ENCODE data around the gene ANXA2. TPM values are rescaled to one million over a fixed set of nuclear protein-coding genes. Genes with fewer than 3 reads are reported as not detected.
A peak's percentile ranks its signal among the peaks of the same experiment; 100 is the strongest.

ANXA2 gene
- total and polyA plus RNA-seq, 4 donors, result 699 to 1,029 (median 797) TPM

DNA sequence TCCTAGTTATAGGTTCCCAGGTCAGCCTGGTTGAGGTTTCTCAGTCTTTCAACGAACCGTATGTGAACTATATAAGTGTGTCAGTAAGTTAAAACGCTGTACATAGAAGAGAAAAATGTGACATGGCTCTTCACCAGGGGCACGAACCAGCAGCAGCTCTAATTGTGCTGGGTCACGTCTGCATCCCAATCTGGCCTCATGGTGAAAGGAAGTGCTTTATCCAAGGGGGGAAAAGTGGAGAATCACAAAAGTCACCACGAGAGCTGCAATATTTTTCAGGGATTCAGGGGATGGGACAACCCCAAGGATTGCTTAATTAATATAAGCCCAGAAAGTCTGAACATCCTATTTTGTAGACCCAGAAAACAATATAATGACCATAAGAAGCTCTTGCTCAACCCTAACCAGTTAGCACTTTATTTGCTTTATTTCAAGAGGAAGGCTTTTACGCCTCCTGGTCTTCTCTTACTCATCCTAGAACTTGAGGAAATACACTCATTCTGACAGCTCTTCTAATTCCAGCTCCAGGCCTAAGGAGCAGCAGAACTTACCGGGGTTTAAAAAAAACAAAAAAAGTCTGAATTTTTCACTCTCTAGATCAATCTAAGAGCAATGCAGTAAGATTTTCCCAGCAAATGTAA lies 16.5 kb downstream of the ANXA2 start:
- WGBS, 2 donors, result 56 to 59% methylated on average over 8 of the region's 8 CpGs
- DNase-seq, result no peak
- H3K36me3 ChIP-seq (ENCODE audit: control insufficient read depth in 1 of 2, insufficient read depth in 2 of 2, low read length in 1 of 2), result peaks cover 0 to 4% of the 10 kb centered on the region in 2 donors

DNA sequence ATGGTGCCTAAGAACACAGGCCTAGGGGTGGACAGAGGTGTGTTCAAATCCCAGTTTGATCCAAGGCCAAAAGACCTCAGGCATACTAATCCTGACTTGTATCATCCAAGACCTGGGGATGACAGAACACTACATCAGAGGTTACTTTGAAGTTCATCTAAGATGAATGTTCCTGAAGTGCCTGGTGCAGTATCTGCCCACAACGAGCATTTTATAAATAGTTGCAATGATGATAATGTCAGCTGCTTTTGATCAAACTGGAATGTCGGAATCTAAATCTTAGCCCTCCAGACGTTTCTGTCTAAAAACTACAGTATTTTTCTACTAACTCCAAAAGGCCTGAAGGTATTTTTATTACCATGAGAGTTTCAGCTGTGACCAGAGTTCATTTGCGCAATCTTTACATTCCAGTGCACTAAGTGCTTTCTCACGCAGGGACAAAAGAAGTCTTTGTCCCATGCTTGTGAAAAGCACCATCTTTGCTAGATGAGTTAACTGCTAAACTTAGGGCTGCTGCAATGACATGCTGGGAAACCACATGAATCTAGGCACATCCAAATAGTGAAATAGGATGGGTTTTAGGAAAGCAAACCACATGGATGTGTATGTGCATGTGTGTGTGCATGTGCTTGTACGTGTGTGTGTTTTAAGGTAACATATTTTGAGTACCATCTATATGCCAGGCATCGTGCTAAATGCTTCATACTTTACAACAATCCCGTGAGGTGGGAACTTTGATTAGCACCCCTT lies 18.1 kb downstream of the ANXA2 start:
- H3K27me3 ChIP-seq (ENCODE audit: control insufficient read depth in 1 of 2, insufficient read depth in 2 of 2, low read length in 1 of 2), result no peaks in the 10 kb centered on the region
- ATAC-seq (ENCODE audit: low FRiP score), result no peak
- intact Hi-C loops (cut with DNase I), result no loop called here
- H3K9me3 ChIP-seq (ENCODE audit: control insufficient read depth, low read length), result no peaks in the 10 kb centered on the region
- H3K4me1 ChIP-seq (ENCODE audit: control insufficient read depth in 1 of 2, insufficient read depth in 2 of 2, low read length in 2 of 2), result peaks cover 6 to 20% of the 10 kb centered on the region in 2 donors
- DNase-seq, result no peak
- H3K4me3 ChIP-seq (ENCODE audit: low read length in 2 of 2), result no peak overlapping the region
- H3K36me3 ChIP-seq (ENCODE audit: control insufficient read depth in 1 of 2, insufficient read depth in 2 of 2, low read length in 1 of 2), result peaks cover 0 to 4% of the 10 kb centered on the region in 2 donors
- 27 to 30% methylated on average over 8 of the region's 8 CpGs for WGBS, 2 donors
- H3K27ac ChIP-seq (ENCODE audit: low read depth in 1 of 2, low read length in 2 of 2), result peak overlapping the region in 1 of 2 donors; percentile 80

More for the DNA sequence above, 16.5 kb downstream of the ANXA2 start:
- Histone ChIP-seq H3K27ac (ENCODE audit: low read depth in 1 of 2, low read length in 2 of 2) (peak overlapping the region in 1 of 2 donors; percentile 15), H3K9me3 (ENCODE audit: control insufficient read depth, low read length) (no peaks in the 10 kb centered on the region), H3K27me3 (ENCODE audit: control insufficient read depth in 1 of 2, insufficient read depth in 2 of 2, low read length in 1 of 2) (no peaks in the 10 kb centered on the region), H3K4me1 (ENCODE audit: control insufficient read depth in 1 of 2, insufficient read depth in 2 of 2, low read length in 2 of 2) (peaks cover 8 to 12% of the 10 kb centered on the region in 2 donors), H3K4me3 (ENCODE audit: low read length in 2 of 2) (no peak overlapping the region)
- intact Hi-C loops (cut with DNase I), result no loop called here
- ATAC-seq (ENCODE audit: low FRiP score), result no peak

DNA sequence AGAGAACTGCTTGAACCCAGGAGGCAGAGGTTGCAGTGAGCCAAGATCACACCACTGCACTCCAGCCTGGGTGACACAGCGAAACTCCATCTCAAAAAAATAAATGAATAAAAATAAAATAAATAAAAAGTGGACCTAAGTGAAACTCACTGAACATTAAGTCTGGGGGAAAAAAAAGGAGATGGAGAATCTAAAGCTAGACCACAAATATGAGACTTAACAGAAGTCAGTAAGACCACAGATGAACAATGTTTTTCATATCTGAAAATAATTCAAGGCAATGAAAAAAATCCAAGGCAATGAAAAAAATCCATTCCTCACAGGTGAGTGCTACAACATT lies 18.6 kb downstream of the ANXA2 start:
- H3K4me3 ChIP-seq (ENCODE audit: low read length in 2 of 2), result no peak overlapping the region
- intact Hi-C loops (cut with DNase I), result no loop called here
- H3K9me3 ChIP-seq (ENCODE audit: control insufficient read depth, low read length), result no peaks in the 10 kb centered on the region
- 97% methylated on average over 1 of the region's 1 CpG for WGBS, 2 donors
- H3K27ac ChIP-seq (ENCODE audit: low read depth in 1 of 2, low read length in 2 of 2), result no peak overlapping the region
- ATAC-seq (ENCODE audit: low FRiP score) (no peak), DNase-seq (no peak)
- no peaks in the 10 kb centered on the region for H3K27me3 ChIP-seq (ENCODE audit: control insufficient read depth in 1 of 2, insufficient read depth in 2 of 2, low read length in 1 of 2)
- peaks cover 9 to 20% of the 10 kb centered on the region in 2 donors for H3K4me1 ChIP-seq (ENCODE audit: control insufficient read depth in 1 of 2, insufficient read depth in 2 of 2, low read length in 2 of 2)
- H3K36me3 ChIP-seq (ENCODE audit: control insufficient read depth in 1 of 2, insufficient read depth in 2 of 2, low read length in 1 of 2), result peaks cover 0 to 4% of the 10 kb centered on the region in 2 donors

DNA sequence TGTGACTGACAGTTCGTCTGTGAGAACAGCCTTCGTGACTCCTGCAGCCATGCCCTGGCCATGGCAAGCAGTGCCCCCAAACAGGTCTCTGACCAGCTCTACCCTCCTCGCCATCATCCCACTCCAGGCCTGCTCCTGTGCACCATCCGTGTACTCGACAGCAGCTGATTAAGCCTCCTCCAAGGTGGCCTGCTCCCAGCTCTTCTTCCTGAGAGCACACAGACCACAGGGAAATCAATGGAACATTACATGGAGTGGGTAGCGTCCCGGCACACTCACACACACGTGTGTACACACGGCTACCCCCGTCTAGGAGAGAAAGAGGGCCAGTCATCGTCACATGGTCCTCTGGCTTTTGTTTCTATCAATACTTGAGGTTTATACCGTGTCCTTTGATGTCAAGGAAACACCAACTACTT lies 21.1 kb downstream of the ANXA2 start:
- Histone ChIP-seq H3K27ac (ENCODE audit: low read depth in 1 of 2, low read length in 2 of 2) (peak overlapping the region; percentile 8 to 14), H3K9me3 (ENCODE audit: control insufficient read depth, low read length) (no peaks in the 10 kb centered on the region), H3K4me3 (ENCODE audit: low read length in 2 of 2) (no peak overlapping the region), H3K4me1 (ENCODE audit: control insufficient read depth in 1 of 2, insufficient read depth in 2 of 2, low read length in 2 of 2) (peaks cover 14 to 26% of the 10 kb centered on the region in 2 donors), H3K27me3 (ENCODE audit: control insufficient read depth in 1 of 2, insufficient read depth in 2 of 2, low read length in 1 of 2) (no peaks in the 10 kb centered on the region), H3K36me3 (ENCODE audit: control insufficient read depth in 1 of 2, insufficient read depth in 2 of 2, low read length in 1 of 2) (peaks cover 0 to 2% of the 10 kb centered on the region in 2 donors)
- DNase-seq (no peak), ATAC-seq (ENCODE audit: low FRiP score) (no peak)
- intact Hi-C loops (cut with DNase I), result no loop called here
- WGBS, 2 donors, result 65 to 67% methylated on average over 12 of the region's 12 CpGs

DNA sequence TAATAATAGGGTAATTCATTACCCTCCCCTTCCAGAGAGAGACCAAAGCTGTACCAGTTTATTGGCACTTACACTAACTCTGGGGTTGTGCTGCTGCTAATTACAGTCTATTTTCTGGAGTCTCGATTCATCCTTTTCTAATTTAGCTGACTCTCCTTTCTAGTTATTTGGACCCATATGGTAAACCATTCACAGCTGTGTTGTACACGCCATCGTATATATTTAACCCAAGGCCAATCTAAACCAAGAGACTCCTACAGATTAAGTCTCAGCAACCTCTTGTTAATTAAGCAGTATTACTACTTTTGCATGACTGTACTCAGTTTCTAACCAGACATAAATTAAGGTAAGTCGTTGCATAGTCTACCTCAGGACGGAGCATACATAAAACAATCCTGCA lies 22.5 kb downstream of the ANXA2 start:
- Histone ChIP-seq H3K27ac (ENCODE audit: low read depth in 1 of 2, low read length in 2 of 2) (peak overlapping the region; percentile 92 to 100), H3K4me3 (ENCODE audit: low read length in 2 of 2) (no peak overlapping the region), H3K36me3 (ENCODE audit: control insufficient read depth in 1 of 2, insufficient read depth in 2 of 2, low read length in 1 of 2) (peaks cover 0 to 4% of the 10 kb centered on the region in 2 donors), H3K27me3 (ENCODE audit: control insufficient read depth in 1 of 2, insufficient read depth in 2 of 2, low read length in 1 of 2) (no peaks in the 10 kb centered on the region), H3K4me1 (ENCODE audit: control insufficient read depth in 1 of 2, insufficient read depth in 2 of 2, low read length in 2 of 2) (peaks cover 17 to 28% of the 10 kb centered on the region in 2 donors), H3K9me3 (ENCODE audit: control insufficient read depth, low read length) (no peaks in the 10 kb centered on the region)
- intact Hi-C loops (cut with DNase I), result no loop called here
- ATAC-seq (ENCODE audit: low FRiP score), result no peak
- WGBS, 2 donors, result 45 to 48% methylated on average over 5 of the region's 5 CpGs
- no peak for DNase-seq

DNA sequence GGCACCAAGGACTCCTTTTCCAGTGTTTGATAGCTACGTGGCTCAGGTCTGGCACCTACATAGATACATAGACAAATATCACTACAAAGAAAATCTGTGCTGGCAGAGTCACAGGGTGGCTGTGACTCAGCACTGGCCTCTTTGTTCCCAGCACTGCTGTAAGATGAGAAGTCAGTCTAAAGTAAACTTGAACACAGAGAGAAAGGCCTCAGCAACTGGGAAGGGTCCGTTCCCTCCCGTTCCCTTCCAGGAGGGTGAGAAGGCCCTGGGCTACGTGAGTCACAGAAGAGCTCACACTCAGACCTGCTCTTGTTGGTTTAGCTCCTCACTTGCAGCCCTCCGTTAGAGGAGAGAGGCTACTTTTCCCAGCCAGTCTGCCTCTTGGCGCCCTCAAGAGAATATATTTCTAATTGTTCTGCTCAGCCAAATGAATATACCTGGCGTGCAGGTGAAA lies 23.1 kb downstream of the ANXA2 start:
- ATAC-seq (ENCODE audit: low FRiP score), result peak; percentile 86
- intact Hi-C loops (cut with DNase I), result no loop called here

DNA sequence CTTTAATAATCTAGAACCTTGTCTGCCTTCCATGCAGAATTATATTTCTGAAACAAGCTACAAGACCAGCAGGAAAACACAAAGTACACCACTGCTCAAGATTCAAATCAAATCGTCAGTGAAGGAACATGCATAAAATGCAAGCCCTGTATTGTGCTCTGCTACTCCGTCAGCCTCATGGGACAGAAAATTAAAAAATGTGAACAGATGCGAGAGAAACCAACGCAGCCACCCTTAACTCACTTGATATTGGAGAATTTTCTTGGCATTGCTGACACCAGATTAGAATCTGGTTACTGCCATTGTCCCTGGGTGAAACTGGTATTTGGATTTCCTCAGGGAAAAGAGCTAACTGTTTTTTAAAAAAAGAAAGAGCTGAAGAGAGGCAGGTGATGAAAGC lies 23.6 kb downstream of the ANXA2 start:
- peak overlapping the region; percentile 92 to 100 for H3K27ac ChIP-seq (ENCODE audit: low read depth in 1 of 2, low read length in 2 of 2)
- DNase-seq (no peak), ATAC-seq (ENCODE audit: low FRiP score) (no peak)
- intact Hi-C loops (cut with DNase I), result no loop called here
- H3K36me3 ChIP-seq (ENCODE audit: control insufficient read depth in 1 of 2, insufficient read depth in 2 of 2, low read length in 1 of 2), result peaks cover 0 to 5% of the 10 kb centered on the region in 2 donors
- 4 to 7% methylated on average over 4 of the region's 4 CpGs for WGBS, 2 donors
- H3K4me3 ChIP-seq (ENCODE audit: low read length in 2 of 2), result no peak overlapping the region
- H3K4me1 ChIP-seq (ENCODE audit: control insufficient read depth in 1 of 2, insufficient read depth in 2 of 2, low read length in 2 of 2), result peaks cover 15 to 35% of the 10 kb centered on the region in 2 donors
- no peaks in the 10 kb centered on the region for H3K9me3 ChIP-seq (ENCODE audit: control insufficient read depth, low read length)
- no peaks in the 10 kb centered on the region for H3K27me3 ChIP-seq (ENCODE audit: control insufficient read depth in 1 of 2, insufficient read depth in 2 of 2, low read length in 1 of 2)

More for the DNA sequence above, 23.1 kb downstream of the ANXA2 start:
- Histone ChIP-seq H3K27me3 (ENCODE audit: control insufficient read depth in 1 of 2, insufficient read depth in 2 of 2, low read length in 1 of 2) (no peaks in the 10 kb centered on the region), H3K4me3 (ENCODE audit: low read length in 2 of 2) (no peak overlapping the region), H3K9me3 (ENCODE audit: control insufficient read depth, low read length) (no peaks in the 10 kb centered on the region), H3K36me3 (ENCODE audit: control insufficient read depth in 1 of 2, insufficient read depth in 2 of 2, low read length in 1 of 2) (peaks cover 0 to 5% of the 10 kb centered on the region in 2 donors), H3K27ac (ENCODE audit: low read depth in 1 of 2, low read length in 2 of 2) (peak overlapping the region; percentile 92 to 100), H3K4me1 (ENCODE audit: control insufficient read depth in 1 of 2, insufficient read depth in 2 of 2, low read length in 2 of 2) (peaks cover 16 to 30% of the 10 kb centered on the region in 2 donors)
- WGBS, 2 donors, result 8 to 13% methylated on average over 7 of the region's 7 CpGs
- DNase-seq, result peak; percentile 83

DNA sequence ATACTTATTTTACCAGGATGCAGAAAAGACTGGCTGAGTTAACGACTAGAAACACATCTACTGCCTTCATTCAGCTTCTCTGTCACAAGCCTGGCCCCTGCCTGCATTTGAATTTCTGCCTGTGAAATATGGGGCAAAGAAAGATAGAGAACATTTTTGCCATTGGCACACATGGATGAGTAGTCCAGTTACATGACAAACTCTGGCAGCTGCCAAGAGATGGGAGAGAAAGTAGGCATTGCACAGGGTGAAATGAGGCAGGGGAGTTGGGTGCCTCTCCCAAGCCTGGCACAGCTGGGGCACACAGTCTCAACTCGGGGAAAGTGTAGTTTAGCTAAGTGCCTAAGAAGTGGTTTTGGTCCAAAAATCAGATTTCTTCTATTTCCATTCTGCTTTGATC lies 24.0 kb downstream of the ANXA2 start:
- 2 to 9% methylated on average over 2 of the region's 2 CpGs for WGBS, 2 donors
- Histone ChIP-seq H3K27me3 (ENCODE audit: control insufficient read depth in 1 of 2, insufficient read depth in 2 of 2, low read length in 1 of 2) (no peaks in the 10 kb centered on the region), H3K4me3 (ENCODE audit: low read length in 2 of 2) (no peak overlapping the region), H3K36me3 (ENCODE audit: control insufficient read depth in 1 of 2, insufficient read depth in 2 of 2, low read length in 1 of 2) (peaks cover 0 to 5% of the 10 kb centered on the region in 2 donors), H3K9me3 (ENCODE audit: control insufficient read depth, low read length) (no peaks in the 10 kb centered on the region), H3K27ac (ENCODE audit: low read depth in 1 of 2, low read length in 2 of 2) (peak overlapping the region; percentile 92 to 100), H3K4me1 (ENCODE audit: control insufficient read depth in 1 of 2, insufficient read depth in 2 of 2, low read length in 2 of 2) (peaks cover 15 to 38% of the 10 kb centered on the region in 2 donors)
- DNase-seq (no peak), ATAC-seq (ENCODE audit: low FRiP score) (no peak)
- intact Hi-C loops (cut with DNase I), result no loop called here

Measured in aorta (tissue), 5 donors.